ENCODE data around the gene VTN. TPM values are rescaled to one million over a fixed set of nuclear protein-coding genes. Genes with fewer than 3 reads are reported as not detected.

The VTN gene
- total RNA-seq, 3 donors from 2014 or later = 0.60 to 1.1 (median 0.94) TPM

- peak overlapping the region; percentile 88 for H3K4me3 Mint-ChIP-seq
- DNase-seq (no peak), ATAC-seq (no peak)
- H3K27me3 Mint-ChIP-seq (ENCODE audit: low read depth) = no peaks in the 10 kb centered on the region
- no peaks in the 10 kb centered on the region for H3K9me3 Mint-ChIP-seq
- H3K4me1 Mint-ChIP-seq (ENCODE audit: low read depth) = peaks cover 24% of the 10 kb centered on the region
- no peaks in the 10 kb centered on the region for H3K36me3 Mint-ChIP-seq (ENCODE audit: insufficient read depth)
These were observed 49.7 kb downstream of the VTN start for GRCh38 chr17:28320215-28321061.

DNA sequence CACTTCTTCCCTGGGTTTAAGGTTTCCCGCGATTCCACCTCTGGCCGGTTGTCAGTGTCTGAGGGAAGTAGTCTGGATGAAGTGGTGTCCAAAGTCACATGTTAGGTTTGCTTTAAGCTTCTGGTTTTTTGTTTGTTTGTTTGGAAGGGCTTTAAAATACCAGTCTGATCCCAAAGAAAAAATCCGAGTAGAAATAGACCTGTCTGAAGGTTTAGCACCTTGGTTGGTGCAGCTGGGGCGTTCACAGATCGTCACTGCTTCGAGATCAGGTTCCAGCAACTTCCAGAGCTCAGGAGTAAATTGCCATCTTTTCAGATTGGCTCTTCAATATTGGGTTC, 50.5 kb downstream of the VTN start:
- no peak for DNase-seq
- Mint-ChIP-seq H3K36me3 (ENCODE audit: insufficient read depth) (no peaks in the 10 kb centered on the region), H3K27me3 (ENCODE audit: low read depth) (no peaks in the 10 kb centered on the region), H3K4me1 (ENCODE audit: low read depth) (peaks cover 24% of the 10 kb centered on the region), H3K4me3 (peak overlapping the region; percentile 88), H3K9me3 (no peaks in the 10 kb centered on the region)
- ATAC-seq = no peak

DNA sequence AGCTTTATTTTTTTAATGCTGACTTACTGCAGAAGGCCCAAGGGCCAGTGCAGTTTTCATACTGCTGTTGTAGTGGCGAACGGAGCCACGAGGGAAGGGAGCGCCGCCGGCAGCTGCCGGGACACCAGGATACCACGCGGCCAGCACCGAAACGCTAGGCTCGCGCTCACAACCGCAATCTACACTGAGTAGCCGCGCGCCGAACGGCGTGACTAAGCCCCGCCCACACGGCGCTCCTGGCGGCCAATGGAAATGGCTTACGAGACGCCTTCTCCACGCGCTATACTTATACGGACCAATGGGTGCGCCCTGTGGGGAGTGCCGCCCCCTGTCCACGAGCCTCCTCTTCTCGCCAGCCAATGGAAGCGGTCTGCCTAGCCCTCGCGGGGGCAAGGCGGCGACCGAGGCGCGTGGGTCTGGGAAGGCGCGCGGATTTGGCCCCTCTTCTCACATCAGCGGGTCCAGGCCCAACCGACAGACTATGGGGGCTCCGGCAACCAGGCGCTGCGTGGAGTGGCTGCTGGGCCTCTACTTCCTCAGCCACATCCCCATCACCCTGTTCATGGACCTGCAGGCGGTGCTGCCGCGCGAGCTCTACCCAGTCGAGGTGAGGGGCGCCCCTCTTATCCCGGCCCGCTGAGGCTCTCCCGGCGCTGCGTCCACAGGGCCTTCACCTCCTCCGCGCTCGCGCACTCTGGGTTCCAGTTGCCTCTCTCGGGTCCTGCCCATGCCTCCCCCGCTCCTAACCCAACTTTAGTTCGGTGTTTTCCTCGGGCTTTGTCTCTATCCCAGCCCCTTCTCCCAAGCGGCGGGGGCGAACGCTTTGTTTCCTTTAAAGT, 51.1 kb downstream of the VTN start, which contains the start of gene TMEM97:
TMEM97 (plus strand) TSS at position 442 of the 839 bp plus-strand sequence; CDS start at position 482, 40 bp downstream.
- peak; percentile 99 for ATAC-seq
- no peaks in the 10 kb centered on the region for H3K9me3 Mint-ChIP-seq
- no peaks in the 10 kb centered on the region for H3K36me3 Mint-ChIP-seq (ENCODE audit: insufficient read depth)
- peaks cover 24% of the 10 kb centered on the region for H3K4me1 Mint-ChIP-seq (ENCODE audit: low read depth)
- no peaks in the 10 kb centered on the region for H3K27me3 Mint-ChIP-seq (ENCODE audit: low read depth)
- DNase-seq = peak; percentile 91
- H3K4me3 Mint-ChIP-seq = peak within 1 kb of the TSS; percentile 88

DNA sequence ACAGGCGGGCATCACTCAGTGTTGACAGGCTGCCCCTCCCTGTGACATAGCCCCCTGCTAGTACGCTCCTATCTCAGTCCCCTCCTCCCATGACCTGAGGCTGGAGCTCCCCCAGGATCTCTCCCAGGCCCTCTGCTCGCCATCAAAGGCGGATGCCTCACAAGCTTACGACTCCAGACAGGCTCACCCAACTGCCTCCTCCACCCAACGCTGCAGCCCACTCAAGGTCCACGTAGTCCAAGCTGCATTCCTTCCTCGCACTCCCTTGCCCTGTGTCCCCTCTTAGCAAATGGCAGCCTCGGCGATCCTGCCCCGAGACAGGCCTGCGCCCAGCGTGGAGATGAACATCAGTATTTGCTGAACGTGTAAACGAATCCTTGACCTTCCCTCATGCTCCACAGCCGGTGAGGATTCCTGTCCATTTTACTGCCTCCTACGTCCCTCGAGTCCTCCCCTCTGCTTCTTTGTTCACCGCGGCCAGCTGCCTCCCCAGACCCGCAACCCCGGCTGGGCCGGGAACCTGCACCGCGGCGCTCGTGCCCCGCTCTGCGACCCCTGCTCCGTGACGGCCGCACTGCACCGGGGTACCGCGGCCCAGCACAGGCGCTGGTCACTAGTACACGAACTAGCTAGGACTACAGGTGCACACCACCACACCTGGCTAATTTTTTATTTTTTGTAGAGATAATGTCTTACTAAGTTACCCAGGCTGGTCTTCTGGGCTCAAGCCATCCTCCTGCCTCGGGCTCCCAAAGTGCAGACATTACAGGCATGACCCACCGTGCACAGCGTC, 51.9 kb downstream of the VTN start:
- H3K4me1 Mint-ChIP-seq (ENCODE audit: low read depth) = peaks cover 24% of the 10 kb centered on the region
- DNase-seq = no peak
- peak; percentile 2 for ATAC-seq

More for the DNA sequence above, 51.9 kb downstream of the VTN start:
- Mint-ChIP-seq H3K9me3 (no peaks in the 10 kb centered on the region), H3K4me3 (peak overlapping the region; percentile 88), H3K27me3 (ENCODE audit: low read depth) (no peaks in the 10 kb centered on the region), H3K36me3 (ENCODE audit: insufficient read depth) (no peaks in the 10 kb centered on the region)

Other genes with a start within 250 kb of the VTN start
- gene TMEM97, start 51.1 kb downstream of the VTN start, total RNA-seq = 10 to 100 TPM; 41.3 to 55.1 (median 44.8) TPM
- gene IFT20, start 34.8 kb downstream of the VTN start, total RNA-seq = 10 to 100 TPM; 18.1 to 22.1 (median 19.4) TPM
- gene TNFAIP1, start 34.5 kb downstream of the VTN start, total RNA-seq = 10 to 100 TPM; 19.5 to 24.2 (median 23.1) TPM
- gene POLDIP2, start 12.8 kb downstream of the VTN start, total RNA-seq = 100 to 1,000 TPM; 141 to 168 (median 150) TPM
- gene SEBOX, start 5.1 kb downstream of the VTN start, total RNA-seq = not detected
- 10 to 100 TPM; 28.5 to 30.9 (median 29.2) TPM for gene SARM1, start 1.4 kb upstream of the VTN start, total RNA-seq
- gene SLC46A1, start 35.9 kb upstream of the VTN start, total RNA-seq = 1 to 10 TPM; 4.8 to 5.3 (median 4.9) TPM
- not detected for gene SLC13A2, start 103.3 kb upstream of the VTN start, total RNA-seq
- not detected for gene FOXN1, start 136.0 kb upstream of the VTN start, total RNA-seq
- 10 to 100 TPM; 21.7 to 26.0 (median 21.8) TPM for gene UNC119, start 182.3 kb upstream of the VTN start, total RNA-seq
- gene PIGS, start 201.2 kb upstream of the VTN start, total RNA-seq = 10 to 100 TPM; 47.0 to 49.9 (median 48.3) TPM
- gene ALDOC, start 206.6 kb upstream of the VTN start, total RNA-seq = 10 to 100 TPM; 12.4 to 18.4 (median 16.5) TPM
- gene SPAG5, start 228.7 kb upstream of the VTN start, total RNA-seq = 10 to 100 TPM; 23.8 to 30.4 (median 30.1) TPM
- gene RSKR, start 243.9 kb upstream of the VTN start, total RNA-seq = 10 to 100 TPM; 24.6 to 25.3 (median 24.7) TPM

Data from activated T-cell treated with anti-CD3 and anti-CD28 coated beads, Interleukin-2, amount 50 U/mL, for 4 hours (primary cell).